SH-SY5Y (cell line): ENCODE data around the gene IP6K3.

ENCODE experiments used
- GATA2 ChIP-seq: IDR thresholded peaks from 2 replicates; pipeline ENCODE4 v1.6.1; 2011; ENCODE audit warnings: mild to moderate bottlenecking, low read depth, low read length
- GATA3 ChIP-seq: IDR thresholded peaks from 2 replicates; pipeline ENCODE4 v1.6.1; 2011; ENCODE audit warnings: low read depth, mild to moderate bottlenecking, low read length, moderate library complexity

The IP6K3 gene

GRCh38 chr6:33719326-33719987 is 27.2 kb downstream of the IP6K3 start:
- TF ChIP-seq GATA2 (no peak), GATA3 (no peak)

GRCh38 chr6:33718713-33719112 is 28.0 kb downstream of the IP6K3 start:
- TF ChIP-seq GATA2 (no peak), GATA3 (no peak)

GRCh38 chr6:33717934-33718455 is 28.7 kb downstream of the IP6K3 start:
- TF ChIP-seq GATA3 (no peak), GATA2 (no peak)

- no peak for TF ChIP-seq GATA2
- TF ChIP-seq GATA3: no peak
Observed at GRCh38 chr6:33716890-33717632, 29.6 kb downstream of the IP6K3 start.

- TF ChIP-seq GATA2: no peak
Observed at GRCh38 chr6:33716379-33716778, 30.3 kb downstream of the IP6K3 start.

GRCh38 chr6:33714385-33715040 is 32.2 kb downstream of the IP6K3 start:
- TF ChIP-seq GATA2 (no peak), GATA3 (no peak)

- no peak for TF ChIP-seq GATA2
- no peak for TF ChIP-seq GATA3
Observed at GRCh38 chr6:33713786-33714185, 32.9 kb downstream of the IP6K3 start.

GRCh38 chr6:33712914-33713313 is 33.8 kb downstream of the IP6K3 start:
- no peak for TF ChIP-seq GATA2
- no peak for TF ChIP-seq GATA3

- TF ChIP-seq GATA3 (no peak), GATA2 (no peak)
Observed at GRCh38 chr6:33711140-33712129, 35.3 kb downstream of the IP6K3 start, which contains the start of gene UQCC2. Gene UQCC2 (minus strand): TSS chr6:33711700. CDS start chr6:33711686, 14 bp downstream.

- TF ChIP-seq GATA2 (no peak), GATA3 (no peak)
Observed at GRCh38 chr6:33710296-33711121, 36.2 kb downstream of the IP6K3 start.

- no peak for TF ChIP-seq GATA2
- no peak for TF ChIP-seq GATA3
Observed at GRCh38 chr6:33709605-33710295, 37.0 kb downstream of the IP6K3 start.

- TF ChIP-seq GATA2 (no peak), GATA3 (no peak)
Observed at GRCh38 chr6:33708516-33709204, 38.0 kb downstream of the IP6K3 start.
